ENCODE measurements around the gene SRC. TPM values are rescaled to one million over a fixed set of nuclear protein-coding genes. Genes with fewer than 3 reads are reported as not detected.

The SRC gene
- total RNA-seq, 1 donor from 2014 or later: 6.0 TPM

DNA sequence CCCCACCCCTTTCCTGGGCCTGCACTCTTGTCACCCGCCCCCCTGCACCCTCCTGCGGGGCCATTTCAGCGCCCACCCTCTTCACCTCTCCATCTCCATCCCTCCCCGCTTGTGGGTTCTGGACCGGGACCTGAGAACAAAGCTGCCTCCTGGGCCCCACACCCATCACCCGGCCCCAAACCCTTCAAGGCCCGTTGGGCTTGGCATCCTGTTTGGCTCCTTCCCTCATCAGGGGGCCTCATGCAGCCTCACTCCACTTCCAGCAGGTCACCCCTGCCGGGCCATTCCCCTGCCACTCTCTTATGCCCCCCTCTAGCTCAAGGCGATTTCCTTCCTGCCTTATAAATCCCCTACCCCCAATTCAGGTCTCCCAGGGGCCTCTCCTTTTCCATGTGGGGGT is 67.4 kb downstream of the SRC start:
- DNase-seq (ENCODE audit: missing footprints): no peak

GRCh38 chr20:37414224-37415035 is 68.5 kb downstream of the SRC start:
- ATAC-seq (no peak), DNase-seq (ENCODE audit: missing footprints) (no peak)
- intact Hi-C loops (cut with DNase I): no loop called here

More for the DNA sequence above, 67.4 kb downstream of the SRC start:
- no peak for ATAC-seq
- intact Hi-C loops (cut with DNase I): no loop called here

GRCh38 chr20:37415118-37416085 is 69.5 kb downstream of the SRC start:
- ATAC-seq (no peak), DNase-seq (ENCODE audit: missing footprints) (peak; percentile 62)
- intact Hi-C loops (cut with DNase I): no loop called here

- intact Hi-C loops (cut with DNase I): no loop called here
- ATAC-seq: no peak
- DNase-seq (ENCODE audit: missing footprints): peak; percentile 33
These were observed 70.3 kb downstream of the SRC start for GRCh38 chr20:37416100-37416847.

DNA sequence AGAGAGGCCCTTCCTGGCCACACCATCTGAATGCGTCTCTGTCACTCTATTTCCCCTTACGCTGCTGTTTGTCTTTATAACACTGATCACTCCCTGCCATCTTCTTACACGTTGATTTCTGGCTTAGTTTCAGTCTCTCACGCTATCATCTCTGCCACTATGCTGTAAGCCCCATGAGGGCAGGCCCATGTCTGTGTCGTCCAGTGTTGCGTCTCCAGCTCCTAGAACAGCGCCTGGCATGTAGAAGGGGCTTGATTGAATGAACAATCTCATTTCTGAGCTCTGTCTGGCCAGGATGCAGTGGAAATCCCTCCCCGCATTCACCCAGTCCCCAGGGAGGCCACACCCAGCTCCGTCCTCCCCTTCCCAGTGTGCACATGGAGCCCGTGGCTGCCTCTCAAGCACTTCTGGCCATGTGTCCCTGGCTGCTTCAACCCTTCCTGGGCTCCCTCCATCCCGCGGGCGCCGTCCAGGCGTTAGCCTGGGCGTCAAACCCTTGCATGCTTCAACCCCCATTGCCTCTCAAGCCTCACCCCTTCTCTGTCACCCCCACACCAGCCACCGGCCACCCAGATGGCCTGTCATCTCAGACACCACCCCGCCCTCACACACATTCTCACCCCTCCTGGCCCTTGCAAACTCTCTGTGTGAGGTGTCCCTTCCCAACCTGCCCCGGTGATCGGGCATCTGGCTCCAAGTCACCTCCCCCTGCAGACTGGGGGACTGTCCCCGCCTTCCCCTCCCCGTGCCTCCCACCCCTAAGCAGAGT is 71.1 kb downstream of the SRC start:
- intact Hi-C loops (cut with DNase I): no loop called here
- ATAC-seq (no peak), DNase-seq (ENCODE audit: missing footprints) (no peak)

DNA sequence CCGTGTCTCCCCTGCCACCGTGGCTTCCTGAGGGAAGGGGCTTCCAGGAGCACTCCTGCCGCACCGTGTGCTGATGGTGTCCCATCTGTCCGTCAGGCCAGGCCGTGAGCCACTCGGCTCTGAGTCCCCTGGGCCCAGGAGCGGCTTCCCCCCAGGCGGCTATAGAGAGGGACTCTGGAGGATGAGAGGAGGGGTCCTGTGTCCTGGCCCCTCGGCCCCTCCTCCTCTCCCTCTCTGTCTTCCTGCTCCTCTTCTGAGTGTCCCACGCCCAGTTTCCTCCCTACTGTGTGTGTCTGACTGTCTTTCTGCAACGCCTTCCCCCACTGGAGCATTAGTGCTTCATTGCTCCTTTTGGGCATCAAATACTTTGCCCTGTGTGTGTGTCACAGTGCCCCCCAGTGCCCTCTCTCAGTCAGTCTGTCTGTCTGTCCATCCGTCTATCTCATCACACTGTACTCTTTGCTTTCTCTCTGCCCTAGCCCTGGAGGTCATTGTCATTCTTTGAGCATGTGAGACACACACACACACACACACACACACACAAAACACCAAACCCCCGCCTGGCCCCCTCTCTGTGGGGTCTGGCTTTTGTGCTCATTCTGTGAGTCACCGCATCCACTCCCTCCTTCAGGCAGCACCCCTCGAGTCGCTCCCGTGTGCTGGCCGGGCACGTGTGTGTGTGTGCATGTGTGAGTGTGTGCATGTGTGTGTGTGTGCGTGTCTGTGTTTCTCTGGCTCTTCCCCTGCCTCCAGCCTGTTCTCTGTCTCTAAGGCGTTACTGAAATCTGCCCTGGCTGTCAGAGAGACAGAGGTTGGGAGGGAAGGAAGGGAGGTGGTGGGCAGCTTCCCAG is 71.9 kb downstream of the SRC start:
- intact Hi-C loops (cut with DNase I): no loop called here
- ATAC-seq (no peak), DNase-seq (ENCODE audit: missing footprints) (no peak)

GRCh38 chr20:37418591-37419109 is 72.7 kb downstream of the SRC start:
- no peak for DNase-seq (ENCODE audit: missing footprints)
- no peak for ATAC-seq
- intact Hi-C loops (cut with DNase I): no loop called here

DNA sequence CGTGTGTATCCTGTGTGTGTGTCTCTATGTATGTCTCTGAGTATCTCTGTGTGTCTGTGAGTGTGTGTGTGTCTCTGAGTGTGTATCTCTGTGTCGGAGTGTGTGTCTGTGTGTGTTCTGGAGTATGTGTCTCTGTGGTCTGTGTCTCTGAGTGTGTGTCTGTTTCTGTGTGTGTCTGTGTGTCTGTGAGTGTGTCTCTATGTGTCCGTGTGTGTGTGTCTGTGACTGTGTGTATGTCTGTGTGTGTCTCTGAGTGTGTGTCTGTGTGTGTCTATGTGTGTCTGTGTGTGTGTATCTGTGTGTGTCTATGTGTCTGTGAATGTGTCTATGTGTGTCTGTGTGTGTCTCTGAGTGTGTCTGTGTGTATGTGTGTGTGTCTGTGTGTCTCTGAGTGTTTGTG is 73.4 kb downstream of the SRC start:
- no peak for DNase-seq (ENCODE audit: missing footprints)
- no peak for ATAC-seq
- intact Hi-C loops (cut with DNase I): no loop called here

GRCh38 chr20:37419774-37420542 is 74.0 kb downstream of the SRC start:
- DNase-seq (ENCODE audit: missing footprints) (no peak), ATAC-seq (no peak)
- intact Hi-C loops (cut with DNase I): no loop called here

GRCh38 chr20:37420610-37421009 is 74.7 kb downstream of the SRC start:
- ATAC-seq (no peak), DNase-seq (ENCODE audit: missing footprints) (no peak)
- intact Hi-C loops (cut with DNase I): no loop called here

GRCh38 chr20:37421060-37421905 is 75.3 kb downstream of the SRC start:
- DNase-seq (ENCODE audit: missing footprints): no peak
- ATAC-seq: no peak
- intact Hi-C loops (cut with DNase I): no loop called here

DNA sequence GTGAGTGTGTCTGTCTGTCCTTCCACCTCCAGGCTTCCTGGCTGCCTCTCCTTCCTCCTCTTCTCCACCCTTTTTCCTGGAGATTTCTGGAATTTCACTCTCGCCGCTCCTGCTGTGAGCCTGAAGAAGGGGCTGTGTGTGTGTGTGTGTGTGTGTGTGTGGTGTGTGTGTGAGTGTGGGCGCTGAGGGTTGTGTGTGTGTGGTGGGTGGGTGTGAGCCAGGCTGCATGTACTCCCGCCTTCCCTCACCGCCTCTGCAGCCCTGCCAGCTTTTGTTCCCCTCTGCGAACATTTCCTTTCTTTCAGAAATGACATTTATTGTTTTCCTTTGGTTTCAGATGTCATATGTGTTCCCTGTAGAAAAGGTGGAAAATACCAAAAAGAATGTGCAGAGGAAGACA is 76.0 kb downstream of the SRC start:
- DNase-seq (ENCODE audit: missing footprints) (no peak), ATAC-seq (no peak)
- intact Hi-C loops (cut with DNase I): no loop called here

DNA sequence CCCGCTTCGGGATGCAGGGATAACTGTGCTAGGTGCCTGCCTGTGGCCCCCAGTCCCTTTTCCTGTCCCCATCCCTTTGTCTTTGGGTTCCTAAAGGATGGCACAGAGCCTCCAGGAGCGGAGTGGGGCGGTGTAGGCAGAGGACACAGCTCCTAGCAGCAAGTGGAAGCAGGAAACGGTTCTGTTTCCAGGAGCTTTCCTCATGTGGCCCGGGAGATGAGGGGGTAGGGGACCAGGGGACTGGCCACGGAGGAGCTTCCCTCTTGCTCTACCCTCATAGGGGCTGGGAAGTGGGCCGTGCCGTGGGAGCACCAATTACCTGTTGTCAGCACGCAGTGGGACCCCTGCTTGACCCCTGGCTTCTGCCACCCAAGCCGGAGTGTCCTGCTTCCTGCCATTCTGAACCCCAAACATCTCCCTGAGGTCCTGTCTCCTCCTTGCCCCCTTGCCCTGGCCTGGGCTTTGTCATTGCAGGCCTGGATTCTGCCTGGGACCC is 76.9 kb downstream of the SRC start:
- intact Hi-C loops (cut with DNase I): no loop called here
- ATAC-seq (no peak), DNase-seq (ENCODE audit: missing footprints) (no peak)

- intact Hi-C loops (cut with DNase I): no loop called here
- ATAC-seq (no peak), DNase-seq (ENCODE audit: missing footprints) (no peak)
These were observed 77.6 kb downstream of the SRC start for GRCh38 chr20:37423545-37423944.

DNA sequence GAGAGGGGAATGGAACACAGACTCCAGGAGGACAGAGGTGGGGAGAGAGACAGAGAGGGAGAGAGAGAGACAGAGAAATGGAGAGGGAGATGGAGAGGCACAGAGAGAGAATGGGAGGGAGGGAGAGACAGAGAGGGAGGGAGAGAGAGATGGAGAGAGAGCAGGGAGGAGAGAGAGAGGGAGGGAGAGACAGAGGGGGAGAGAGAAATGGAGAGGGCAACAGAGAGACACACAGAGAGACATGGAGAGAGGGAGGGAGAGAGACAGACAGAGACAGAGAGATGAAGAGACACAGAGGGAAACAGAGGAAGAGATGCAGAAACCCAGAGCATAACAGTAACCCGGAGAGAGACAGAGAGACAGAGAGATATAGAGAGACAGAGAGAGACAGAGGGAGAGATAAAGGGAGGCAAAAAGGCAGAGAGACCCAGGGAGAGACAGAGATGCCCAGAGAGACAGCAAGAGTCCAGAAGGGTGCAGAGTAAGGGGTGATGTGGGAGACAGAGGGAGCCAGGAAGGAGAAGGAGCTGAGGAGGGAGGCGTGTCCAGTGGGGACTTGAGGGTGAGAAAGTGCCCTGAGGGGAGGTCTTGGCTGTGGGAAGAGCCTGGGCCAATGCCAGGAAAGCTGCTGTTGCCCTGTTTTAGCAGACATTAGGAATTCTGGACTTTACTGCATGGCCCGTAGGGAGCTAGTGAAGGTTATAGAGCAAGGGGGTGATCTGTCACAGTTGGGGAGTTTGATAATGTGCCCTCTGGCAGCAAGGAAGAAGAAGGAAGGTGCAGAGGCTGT is 78.3 kb downstream of the SRC start:
- intact Hi-C loops (cut with DNase I): no loop called here
- no peak for DNase-seq (ENCODE audit: missing footprints)
- ATAC-seq: no peak

Measured in Right ventricle myocardium inferior (tissue), 1 donor.